Suprapubic skin (tissue), 4 donors: ENCODE data around the gene GINM1.

Experiments used
- EP300 ChIP-seq: sonication (generic); formaldehyde crosslinking; IDR thresholded peaks from one replicate; pipeline ENCODE4 v1.6.1; 2017; ENCODE audit warnings: antibody characterized with exemption
- POLR2AphosphoS5 ChIP-seq, 3 donors: sonication (generic); formaldehyde crosslinking; IDR thresholded peaks; one replicate each; pipeline ENCODE4 v1.6.1; 2017; ENCODE audit warnings: antibody characterized with exemption in 3 of 3

DNA sequence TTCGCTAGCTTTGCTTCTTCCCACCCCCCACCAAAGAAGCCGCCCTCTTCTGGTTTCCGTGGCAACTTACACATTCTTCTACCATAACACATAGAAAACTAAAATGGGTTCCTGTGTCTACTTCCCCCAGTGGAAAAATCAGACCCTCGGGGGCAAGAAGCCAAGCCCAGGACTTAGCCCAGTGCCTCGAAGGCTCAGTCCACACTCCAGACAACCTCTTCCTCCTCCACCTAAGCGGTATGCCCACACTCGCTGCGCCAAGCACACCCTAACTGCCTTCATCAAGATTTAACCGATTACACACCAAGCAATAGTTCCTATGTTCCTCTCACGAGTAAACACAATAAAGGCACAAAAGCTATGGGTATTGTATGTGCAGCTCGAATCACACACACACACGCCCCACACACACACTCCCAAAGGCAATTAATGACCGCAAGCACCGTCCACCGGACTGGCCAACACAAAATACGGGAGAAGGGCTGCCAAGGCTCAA is 20.9 kb upstream of the GINM1 start:
- TF ChIP-seq EP300 = no peak
- TF ChIP-seq POLR2AphosphoS5 (IDR thresholded peaks at IDR 0.05) = no peak
